ENCODE measurements around the gene TBC1D2B. TPM values are rescaled to one million over a fixed set of nuclear protein-coding genes. Genes with fewer than 3 reads are reported as not detected.

Gene TBC1D2B
- total and polyA plus RNA-seq, 2 experiments from 2014 or later: 6.5 to 16.5 TPM

- no peaks in the 10 kb centered on the region for H3K9me3 ChIP-seq (ENCODE audit: low read depth)
- H3K36me3 ChIP-seq: no peaks in the 10 kb centered on the region
- DNase-seq (ENCODE audit: low read depth in 1 of 2, low spot score in 1 of 2): peak in 1 of 2 donors; percentile 36
- no peak overlapping the region for H3K4me3 ChIP-seq
- H3K27ac ChIP-seq: no peak overlapping the region
- no peaks in the 10 kb centered on the region for H3K4me1 ChIP-seq (ENCODE audit: low read depth)
- no peaks in the 10 kb centered on the region for H3K27me3 ChIP-seq
- TF ChIP-seq CTCF (IDR thresholded peaks at IDR 0.05; ENCODE audit: low read depth, low read length): no peak
These were observed 28.1 kb upstream of the TBC1D2B start for GRCh38 chr15:78105476-78106241.

GRCh38 chr15:78104566-78105475 lies 27.3 kb upstream of the TBC1D2B start:
- Histone ChIP-seq H3K4me3 (no peak overlapping the region), H3K4me1 (ENCODE audit: low read depth) (no peaks in the 10 kb centered on the region), H3K27ac (no peak overlapping the region), H3K9me3 (ENCODE audit: low read depth) (no peaks in the 10 kb centered on the region), H3K36me3 (no peaks in the 10 kb centered on the region), H3K27me3 (no peaks in the 10 kb centered on the region)
- no peak for TF ChIP-seq CTCF (IDR thresholded peaks at IDR 0.05; ENCODE audit: low read depth, low read length)
- no peak for DNase-seq (ENCODE audit: low read depth in 1 of 2, low spot score in 1 of 2)

DNA sequence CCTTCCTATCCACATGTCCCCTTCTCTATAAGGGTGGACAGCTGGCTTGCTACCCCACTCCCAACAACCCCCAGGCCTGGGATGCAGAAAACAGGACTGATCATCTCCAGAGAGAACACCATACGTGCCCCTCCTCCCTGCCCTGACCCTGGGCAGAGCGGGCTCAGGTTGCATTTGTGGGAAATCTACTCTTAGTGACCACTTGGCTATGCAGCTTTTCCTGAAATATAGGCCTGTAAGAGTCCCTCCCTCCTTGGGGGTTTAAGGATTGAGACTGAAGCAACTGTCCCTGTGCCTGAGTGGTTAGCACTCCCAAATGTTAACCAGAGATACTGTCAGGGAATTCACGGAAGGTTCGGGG lies 26.6 kb upstream of the TBC1D2B start:
- Histone ChIP-seq H3K4me3 (no peak overlapping the region), H3K9me3 (ENCODE audit: low read depth) (no peaks in the 10 kb centered on the region), H3K36me3 (no peaks in the 10 kb centered on the region), H3K27ac (no peak overlapping the region), H3K4me1 (ENCODE audit: low read depth) (no peaks in the 10 kb centered on the region), H3K27me3 (no peaks in the 10 kb centered on the region)
- no peak for DNase-seq (ENCODE audit: low read depth in 1 of 2, low spot score in 1 of 2)
- no peak for TF ChIP-seq CTCF (IDR thresholded peaks at IDR 0.05; ENCODE audit: low read depth, low read length)

GRCh38 chr15:78103406-78104118 lies 26.1 kb upstream of the TBC1D2B start:
- no peak for TF ChIP-seq CTCF (IDR thresholded peaks at IDR 0.05; ENCODE audit: low read depth, low read length)
- H3K4me3 ChIP-seq: no peak overlapping the region
- DNase-seq (ENCODE audit: low read depth in 1 of 2, low spot score in 1 of 2): no peak
- H3K9me3 ChIP-seq (ENCODE audit: low read depth): no peaks in the 10 kb centered on the region
- no peaks in the 10 kb centered on the region for H3K36me3 ChIP-seq
- no peaks in the 10 kb centered on the region for H3K4me1 ChIP-seq (ENCODE audit: low read depth)
- H3K27me3 ChIP-seq: no peaks in the 10 kb centered on the region
- no peak overlapping the region for H3K27ac ChIP-seq

DNA sequence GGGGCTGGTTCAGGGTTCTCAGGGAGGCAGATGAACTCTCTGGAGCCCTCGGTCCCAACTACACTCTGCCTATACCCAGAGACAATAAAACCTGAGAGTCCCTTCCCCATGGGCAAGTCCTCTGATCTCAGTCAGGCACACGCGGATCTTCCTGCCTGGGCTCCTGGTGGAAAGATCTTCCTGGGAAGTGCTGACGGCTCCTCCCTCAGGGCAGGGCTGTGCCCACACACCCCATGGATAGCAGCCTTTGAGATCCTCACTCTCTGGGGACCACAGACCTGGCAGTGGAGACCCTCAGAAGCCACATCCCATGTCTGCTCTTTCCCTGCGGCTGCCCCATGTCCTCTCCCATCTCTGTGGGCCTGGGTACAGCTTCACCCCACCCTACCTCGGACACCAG lies 25.2 kb upstream of the TBC1D2B start:
- no peak for TF ChIP-seq CTCF (IDR thresholded peaks at IDR 0.05; ENCODE audit: low read depth, low read length)
- Histone ChIP-seq H3K4me1 (ENCODE audit: low read depth) (no peaks in the 10 kb centered on the region), H3K27ac (no peak overlapping the region), H3K36me3 (no peaks in the 10 kb centered on the region), H3K27me3 (no peaks in the 10 kb centered on the region), H3K4me3 (no peak overlapping the region), H3K9me3 (ENCODE audit: low read depth) (no peaks in the 10 kb centered on the region)
- no peak for DNase-seq (ENCODE audit: low read depth in 1 of 2, low spot score in 1 of 2)
